ENCODE results near the gene HYI.

The HYI gene

GRCh38 chr1:43444151-43444828 lies 9.4 kb downstream of the HYI start:
- no peak for DNase-seq (ENCODE audit: low read depth)

DNA sequence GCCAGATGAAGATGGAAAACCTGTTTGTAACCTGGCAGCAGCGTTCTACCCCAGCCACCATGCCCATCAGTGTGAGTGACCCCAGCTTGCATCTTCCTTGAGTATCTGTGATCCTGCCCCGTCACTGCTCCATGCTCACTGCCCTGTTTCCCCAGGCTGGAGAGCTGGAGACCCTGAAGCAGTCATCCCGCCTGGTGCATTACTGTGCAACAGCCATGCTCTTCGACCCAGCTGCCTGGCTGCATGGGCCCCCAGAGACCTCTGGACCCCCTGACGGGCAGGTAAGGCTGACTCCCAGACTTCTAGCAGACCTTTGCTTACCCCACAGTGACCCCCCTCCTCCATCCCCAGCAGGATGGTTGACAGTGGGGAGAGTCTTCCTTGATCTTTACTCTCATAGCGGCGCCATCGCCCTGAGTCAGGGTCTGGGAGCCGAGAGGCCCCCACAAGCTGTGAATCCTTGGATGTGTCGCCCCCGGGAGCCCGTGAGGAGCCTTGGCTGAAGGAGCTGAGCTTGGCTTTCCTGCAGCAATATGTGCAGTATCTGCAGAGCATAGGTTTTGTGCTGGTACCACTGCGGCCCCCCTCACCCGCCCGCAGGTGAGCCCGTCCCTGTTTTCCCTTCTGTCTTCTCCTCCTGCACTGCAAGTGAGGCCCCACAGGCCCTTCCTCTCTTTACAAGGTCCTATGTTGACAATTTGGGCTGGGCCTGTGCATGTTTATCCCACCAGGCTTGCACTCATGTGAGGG lies 10.4 kb downstream of the HYI start:
- no peak for DNase-seq (ENCODE audit: low read depth)

DNA sequence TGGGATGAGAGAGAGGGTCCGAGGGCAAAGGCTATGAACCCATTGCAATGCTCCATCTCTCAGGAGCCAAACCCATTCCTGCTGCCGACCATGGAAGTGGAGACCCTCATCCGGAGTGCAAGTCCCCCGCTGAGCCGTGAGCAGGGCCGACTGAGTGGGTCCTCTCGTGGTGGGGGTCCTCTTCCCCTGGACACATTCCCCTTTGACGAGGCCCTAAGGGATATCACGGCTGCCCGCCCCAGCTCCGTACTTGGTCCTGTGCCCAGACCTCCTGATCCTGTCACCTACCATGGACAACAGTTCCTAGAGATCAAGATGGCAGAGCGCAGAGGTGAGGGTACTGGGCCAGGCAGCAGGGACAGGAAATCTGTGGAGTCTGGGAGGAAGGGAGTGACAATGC lies 11.0 kb downstream of the HYI start:
- no peak for DNase-seq (ENCODE audit: low read depth)

DNA sequence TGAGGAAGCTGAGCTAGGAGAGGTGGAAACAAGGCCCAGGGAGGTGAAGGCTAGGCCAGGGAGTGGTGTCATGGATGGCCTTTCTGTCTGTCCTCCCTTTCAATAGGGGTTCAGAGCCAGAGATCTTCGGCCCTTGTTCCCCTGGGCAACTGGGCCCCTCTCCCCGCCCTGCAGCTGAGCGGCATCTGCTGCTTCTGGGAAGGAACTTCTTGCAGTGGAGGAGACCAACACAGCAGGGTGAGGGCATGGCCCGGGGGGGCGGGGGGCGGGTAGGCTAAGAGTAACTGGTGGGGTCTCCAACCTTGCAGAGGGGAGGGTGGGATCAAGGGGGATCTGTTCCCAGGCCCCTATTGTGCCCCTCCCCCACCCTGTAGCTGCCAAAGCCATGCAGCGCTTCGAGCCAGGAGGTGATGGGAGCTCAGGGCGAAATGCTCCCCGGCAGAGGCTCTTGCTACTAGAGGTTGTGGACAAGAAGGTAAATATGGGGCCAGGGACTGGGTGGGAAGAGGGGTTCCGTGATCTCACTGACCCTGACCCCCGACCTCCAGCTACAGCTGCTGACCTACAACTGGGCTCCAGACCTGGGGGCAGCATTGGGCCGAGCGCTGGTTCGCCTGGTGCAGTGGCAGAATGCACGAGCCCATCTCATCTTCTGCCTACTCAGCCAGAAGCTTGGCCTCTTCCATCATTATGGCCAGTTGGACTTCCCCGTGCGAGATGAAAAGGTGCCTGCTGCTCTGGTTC lies 11.7 kb downstream of the HYI start:
- DNase-seq (ENCODE audit: low read depth) = no peak

GRCh38 chr1:43441166-43441893 lies 12.4 kb downstream of the HYI start:
- no peak for DNase-seq (ENCODE audit: low read depth)

DNA sequence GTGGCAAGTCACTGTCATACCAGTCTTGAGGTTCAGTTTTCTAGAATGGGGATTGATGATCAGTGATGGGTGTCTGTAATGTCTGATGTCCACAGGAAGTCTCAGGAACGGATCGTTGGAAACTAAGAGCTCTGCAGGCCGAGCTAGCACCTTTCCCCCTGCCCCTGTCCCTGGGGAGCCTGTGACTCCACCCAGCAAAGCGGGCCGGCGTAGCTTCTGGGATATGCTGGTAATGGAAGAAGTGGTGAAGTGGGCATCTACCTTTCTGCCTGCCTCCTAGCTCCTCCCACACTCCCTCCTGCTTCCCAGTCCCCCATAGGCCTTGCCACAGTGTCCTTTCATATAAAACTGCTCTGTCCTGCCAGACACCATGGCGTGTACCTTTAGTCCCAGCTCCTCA lies 13.4 kb downstream of the HYI start:
- DNase-seq (ENCODE audit: low read depth) = no peak

GRCh38 chr1:43439781-43440180 lies 13.9 kb downstream of the HYI start:
- no peak for DNase-seq (ENCODE audit: low read depth)

DNA sequence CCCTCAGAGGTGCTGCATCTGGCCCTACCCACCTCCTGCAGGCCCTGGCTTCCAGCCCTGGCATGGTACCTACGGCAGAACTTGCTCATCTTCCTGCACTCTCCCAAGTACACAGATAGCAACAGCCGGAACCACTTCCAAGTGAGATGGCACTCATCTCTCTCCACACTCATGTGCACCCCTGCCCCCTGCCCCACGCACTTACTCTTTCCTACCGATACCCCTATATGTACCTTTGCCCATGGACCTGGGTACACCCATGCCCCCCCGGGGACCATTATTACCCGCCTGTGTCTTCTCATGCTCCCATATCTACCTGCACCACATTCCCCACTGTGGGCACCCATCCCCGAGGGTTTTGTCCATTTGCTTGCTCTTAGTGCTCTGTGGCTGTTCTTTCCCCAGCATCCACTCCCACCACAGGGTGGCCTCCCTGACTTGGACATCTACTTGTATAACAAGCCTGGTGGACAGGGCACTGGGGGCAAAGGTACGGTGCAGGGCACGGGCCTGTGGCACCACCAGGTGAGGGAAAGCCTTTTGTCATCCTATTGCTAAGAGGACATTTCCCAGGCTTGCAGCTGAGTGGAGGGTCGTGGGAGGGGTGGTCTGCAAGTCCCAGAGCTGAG lies 14.7 kb downstream of the HYI start:
- DNase-seq (ENCODE audit: low read depth) = no peak

GRCh38 chr1:43438576-43438952 lies 15.2 kb downstream of the HYI start:
- no peak for DNase-seq (ENCODE audit: low read depth)

- DNase-seq (ENCODE audit: low read depth) = no peak
Measured at GRCh38 chr1:43438006-43438405, 15.7 kb downstream of the HYI start.

DNA sequence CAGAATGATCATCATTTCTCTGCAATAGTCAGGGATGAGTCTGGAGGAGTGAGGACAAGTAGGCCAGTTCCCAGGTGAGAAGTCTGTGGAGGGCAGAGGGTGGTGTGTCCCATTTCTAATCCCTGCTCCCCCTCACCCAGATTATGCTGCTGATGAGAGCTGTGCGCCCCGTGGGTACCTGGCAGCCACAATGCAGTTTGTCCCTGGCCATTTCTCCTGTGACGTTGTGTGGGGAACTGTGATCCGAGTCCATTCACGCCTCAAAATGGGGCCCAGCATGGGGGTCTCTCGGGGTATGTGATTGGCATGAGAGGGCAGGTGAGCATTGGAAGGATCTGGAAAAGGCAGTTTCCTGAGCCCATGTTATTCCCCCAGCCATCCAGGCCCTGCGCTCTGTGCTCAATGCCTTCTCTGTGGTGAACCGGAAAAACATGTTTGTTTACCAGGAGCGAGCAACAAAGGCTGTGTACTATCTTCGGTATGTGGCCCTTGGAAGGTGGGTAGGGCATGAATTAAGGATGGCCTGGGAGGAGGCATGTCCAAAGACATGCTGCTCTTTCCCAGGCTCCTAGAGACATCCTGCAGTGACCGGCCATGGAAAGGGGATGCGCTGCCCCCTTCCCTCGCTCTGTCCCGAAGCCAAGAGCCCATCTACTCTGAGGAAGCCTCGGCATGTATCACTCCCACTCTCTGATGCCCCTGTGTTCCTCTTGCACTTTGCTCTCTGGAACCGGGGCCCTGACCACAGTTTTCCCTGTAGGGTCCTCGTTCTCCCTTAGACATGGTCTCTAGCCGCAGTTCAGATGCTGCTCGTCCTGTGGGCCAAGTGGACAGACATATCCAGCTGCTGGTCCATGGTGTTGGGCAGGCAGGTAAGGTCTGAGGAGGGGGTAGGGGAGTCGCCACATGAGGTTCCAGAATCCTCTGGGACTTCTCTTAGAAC lies 16.4 kb downstream of the HYI start:
- no peak for DNase-seq (ENCODE audit: low read depth)

- no peak for DNase-seq (ENCODE audit: low read depth)
Measured at GRCh38 chr1:43436371-43436770, 17.4 kb downstream of the HYI start.

GRCh38 chr1:43435146-43436145 lies 18.3 kb downstream of the HYI start:
- no peak for DNase-seq (ENCODE audit: low read depth)

DNA sequence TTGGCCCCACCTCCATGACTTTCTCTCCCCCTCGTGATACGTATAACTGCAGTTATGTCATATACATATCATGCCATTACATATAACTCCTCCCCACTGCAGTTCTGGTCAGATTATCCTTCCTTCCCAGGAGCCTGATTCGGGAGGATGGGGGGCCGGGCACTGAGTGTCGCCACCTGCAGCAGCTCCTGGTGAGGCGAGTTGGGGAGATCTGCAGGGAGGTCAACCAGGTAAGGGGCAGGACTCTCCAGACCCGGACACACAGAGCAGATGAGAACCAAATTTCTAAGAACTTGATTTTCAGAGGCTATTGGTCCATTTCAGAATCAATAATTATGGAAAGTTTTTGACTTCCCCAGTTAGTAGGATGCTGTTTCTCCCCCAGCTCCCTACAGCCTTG lies 19.5 kb downstream of the HYI start:
- DNase-seq (ENCODE audit: low read depth) = no peak

DNA sequence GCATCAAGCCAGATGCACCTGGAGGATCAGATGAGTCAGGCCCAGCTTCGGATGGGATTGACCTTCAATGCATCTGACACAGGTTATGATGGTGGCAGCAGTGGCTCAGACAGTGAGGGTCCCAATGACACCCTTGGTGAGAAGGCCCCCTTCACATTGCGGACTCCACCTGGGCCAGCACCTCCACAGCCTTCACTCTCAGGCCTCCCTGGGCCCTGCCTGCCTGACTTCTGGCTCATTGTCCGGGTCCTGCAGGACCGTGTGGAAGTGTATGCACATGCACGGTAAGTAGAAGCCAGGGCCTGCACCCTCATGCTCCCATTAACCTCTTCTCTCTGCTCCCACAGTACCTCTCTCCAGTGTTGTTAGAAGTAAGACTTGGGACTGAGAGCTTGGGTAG lies 20.8 kb downstream of the HYI start:
- no peak for DNase-seq (ENCODE audit: low read depth)

DNA sequence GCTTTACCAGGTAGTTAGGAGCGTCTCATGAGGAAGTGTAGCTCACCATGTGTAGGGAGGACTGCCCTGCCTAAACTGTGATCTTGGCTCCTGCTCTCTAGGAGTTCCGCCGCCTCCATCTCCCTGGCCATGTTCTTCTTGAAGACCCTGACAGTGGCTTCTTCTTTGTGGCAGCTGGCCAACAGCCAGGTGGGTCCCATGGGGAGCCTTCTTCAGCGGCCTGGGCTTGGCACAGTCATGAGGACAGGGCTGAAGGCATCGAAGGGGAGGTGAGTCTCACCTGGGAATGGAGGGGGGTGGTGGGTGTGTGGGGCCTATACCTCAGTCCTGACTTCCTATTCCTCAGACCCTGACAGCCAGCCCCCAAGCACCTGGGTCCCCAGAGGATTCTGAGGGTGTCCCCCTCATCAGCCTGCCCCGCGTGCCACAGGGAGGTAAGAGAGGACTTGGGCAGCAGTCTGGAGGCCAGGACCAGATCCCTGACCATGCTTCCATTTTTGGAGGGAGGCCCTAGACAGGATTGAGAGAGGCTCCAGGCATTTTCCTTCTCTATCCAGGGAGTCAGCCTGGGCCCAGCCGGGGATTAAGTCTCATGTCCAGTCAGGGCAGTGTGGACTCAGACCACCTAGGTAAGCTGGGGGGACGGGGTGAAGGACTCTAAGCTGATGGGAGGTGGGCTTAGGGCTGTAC lies 21.4 kb downstream of the HYI start:
- DNase-seq (ENCODE audit: low read depth) = no peak

GRCh38 chr1:43431676-43432075 lies 22.1 kb downstream of the HYI start:
- DNase-seq (ENCODE audit: low read depth) = no peak

GRCh38 chr1:43430831-43431230 lies 22.9 kb downstream of the HYI start:
- no peak for DNase-seq (ENCODE audit: low read depth)

DNA sequence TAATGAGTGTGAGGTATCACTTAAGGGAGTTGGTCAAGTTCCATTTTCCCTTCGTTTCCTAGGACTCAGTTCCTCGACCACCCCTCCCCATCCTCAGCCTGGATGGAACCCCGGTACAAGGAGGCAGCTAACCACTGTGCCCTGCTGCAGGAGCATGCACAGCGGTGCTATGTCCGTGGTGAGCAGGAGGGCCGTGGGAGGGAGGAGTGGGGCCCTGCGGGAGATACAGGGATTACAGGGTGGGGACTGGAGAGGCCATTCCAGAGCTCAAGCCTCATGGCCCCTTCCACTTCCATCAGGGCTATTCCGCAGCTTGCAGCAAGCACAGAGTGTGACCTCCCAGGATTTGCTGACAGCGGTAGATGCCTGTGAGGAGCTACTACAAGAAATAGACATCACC lies 25.8 kb downstream of the HYI start:
- DNase-seq (ENCODE audit: low read depth) = no peak

All from non-pigmented ciliary epithelial cell (primary cell).